IMR-90 (cell line): ENCODE data around the gene DNAH5. TPM values are rescaled to one million over a fixed set of nuclear protein-coding genes. Genes with fewer than 3 reads are reported as not detected.
A peak's percentile ranks its signal among the peaks of the same experiment; 100 is the strongest.

Source experiments
- ATAC-seq: fragments of 200-7000 bp; cut with Tn5 transposase; 2 replicates; pipeline ENCODE4 v1.9.1; 2020; ENCODE audit warnings: low read depth, mild to moderate bottlenecking, moderate library complexity
- BruUV-seq: library from RNA; stranded (reverse); fragments of 400-500 nt; replicated peaks from 2 replicates; lab custom pipeline; 2021; lab: Mats Ljungman, UMichigan
- CTCF ChIA-PET: fragments of 300-600 bp; formaldehyde crosslinking; extraction: SDS; loops from one replicate; lab custom pipeline; 2021; ENCODE audit warnings: antibody characterized with exemption; lab: Yijun Ruan, JAX
- POLR2A ChIA-PET: fragments of 300-600 bp; sonication (Branson Sonifier 250); formaldehyde crosslinking; loops from one replicate; lab custom pipeline; 2022; ENCODE audit warnings: antibody characterized with exemption; ENCODE audit not compliant: unreplicated experiment; lab: Charles Lee
- DNase-seq: peaks from one replicate; pipeline ENCODE4 v3.0.0; 2013
- H2AFZ ChIP-seq: replicated peaks from 2 replicates; pipeline ENCODE3; 2013; ENCODE audit warnings: low read length, mild to moderate bottlenecking; ENCODE audit not compliant: poor library complexity
- H2AK5ac ChIP-seq: 2 replicates; pipeline ENCODE4 v1.6.1; 2013; ENCODE audit warnings: low read depth, low read length, inconsistent platforms
- H2AK9ac ChIP-seq: replicated peaks from 2 replicates; pipeline ENCODE3; 2013; ENCODE audit warnings: mild to moderate bottlenecking, low read depth, low read length, moderate library complexity; ENCODE audit not compliant: poor library complexity
- H2BK120ac ChIP-seq: 2 replicates; pipeline ENCODE4 v1.6.1; 2013; ENCODE audit warnings: low read depth, low read length, inconsistent platforms
- H2BK15ac ChIP-seq: 3 replicates; pipeline ENCODE4 v1.6.1; 2013; ENCODE audit warnings: low read depth, low read length, inconsistent platforms
- H2BK20ac ChIP-seq: 2 replicates; pipeline ENCODE4 v1.6.1; 2013; ENCODE audit warnings: low read depth, mild to moderate bottlenecking, inconsistent platforms, low read length, moderate library complexity
- H2BK5ac ChIP-seq: 2 replicates; pipeline ENCODE4 v1.6.1; 2013; ENCODE audit warnings: mild to moderate bottlenecking, low read depth, low read length, inconsistent platforms; ENCODE audit not compliant: poor library complexity, severe bottlenecking
- H3K14ac ChIP-seq: replicated peaks from 2 replicates; pipeline ENCODE4 v1.6.1; 2013; ENCODE audit warnings: low read depth, low read length, inconsistent platforms
- H3K18ac ChIP-seq: 2 replicates; pipeline ENCODE4 v1.6.1; 2013; ENCODE audit warnings: low read depth, low read length, control low read depth
- H3K23ac ChIP-seq: 2 replicates; pipeline ENCODE4 v1.6.1; 2013; ENCODE audit warnings: low read depth, low read length, inconsistent platforms
- H3K27ac ChIP-seq: 2 replicates; pipeline ENCODE4 v1.5.1; 2013; ENCODE audit warnings: mild to moderate bottlenecking, control low read depth, low read length; ENCODE audit not compliant: insufficient read depth
- H3K27me3 ChIP-seq: 2 replicates; pipeline ENCODE4 v1.6.1; 2013; ENCODE audit warnings: low read length; ENCODE audit not compliant: control insufficient read depth, insufficient read depth
- H3K36me3 ChIP-seq: 2 replicates; pipeline ENCODE4 v1.6.1; 2013; ENCODE audit warnings: low read length, mixed read lengths; ENCODE audit not compliant: control insufficient read depth, insufficient read depth
- H3K4ac ChIP-seq: 2 replicates; pipeline ENCODE4 v1.6.1; 2013; ENCODE audit warnings: low read depth, low read length, inconsistent platforms
- H3K4me1 ChIP-seq: 2 replicates; pipeline ENCODE4 v1.6.1; 2013; ENCODE audit warnings: low read length, mixed read lengths; ENCODE audit not compliant: control insufficient read depth, insufficient read depth
- H3K4me2 ChIP-seq: 2 replicates; pipeline ENCODE4 v1.6.1; 2013; ENCODE audit warnings: low read depth, mild to moderate bottlenecking, control low read depth, low read length, moderate library complexity
- H3K4me3 ChIP-seq: 2 replicates; pipeline ENCODE4 v1.5.1; 2013; ENCODE audit warnings: low read depth, mild to moderate bottlenecking, control low read depth, low read length, moderate library complexity; ENCODE audit not compliant: insufficient read depth
- H3K56ac ChIP-seq: 2 replicates; pipeline ENCODE4 v1.6.1; 2013; ENCODE audit warnings: low read length, inconsistent platforms; ENCODE audit not compliant: insufficient read depth; ENCODE audit errors: extremely low read depth
- H3K79me1 ChIP-seq, 2 experiments: 2 replicates each; pipeline ENCODE4 v1.6.1; 2013; ENCODE audit warnings: low read length in 2 of 2, inconsistent platforms in 1 of 2, low read depth in 1 of 2
- H3K9ac ChIP-seq: 2 replicates; pipeline ENCODE4 v1.6.1; 2013; ENCODE audit warnings: low read depth, low read length, control low read depth
- H3K9me1 ChIP-seq: 2 replicates; pipeline ENCODE4 v1.6.1; 2013; ENCODE audit warnings: low read length, inconsistent platforms; ENCODE audit not compliant: insufficient read depth
- H3K9me3 ChIP-seq: 2 replicates; pipeline ENCODE4 v1.6.1; 2013; ENCODE audit warnings: low read length; ENCODE audit not compliant: control insufficient read depth, insufficient read depth
- H4K20me1 ChIP-seq: 2 replicates; pipeline ENCODE4 v1.6.1; 2013; ENCODE audit warnings: low read length, inconsistent platforms; ENCODE audit not compliant: insufficient read depth
- H4K5ac ChIP-seq: 2 replicates; pipeline ENCODE4 v1.6.1; 2013; ENCODE audit warnings: mild to moderate bottlenecking, low read depth, low read length, control low read depth
- H4K8ac ChIP-seq, 2 experiments: 2 replicates each; pipeline ENCODE4 v1.6.1; 2013; ENCODE audit warnings: low read depth in 2 of 2, low read length in 2 of 2, control low read depth in 1 of 2, inconsistent platforms in 1 of 2
- H4K91ac ChIP-seq: 2 replicates; pipeline ENCODE4 v1.6.1; 2013; ENCODE audit warnings: low read depth, low read length, inconsistent platforms; ENCODE audit not compliant: insufficient read depth
- BHLHE40 ChIP-seq: fragments of 150-350 bp; IDR thresholded peaks from 2 replicates; pipeline ENCODE4 v1.6.1; 2016; ENCODE audit warnings: mild to moderate bottlenecking, low read depth, low read length
- CEBPB ChIP-seq: IDR thresholded peaks from 2 replicates; pipeline ENCODE4 v1.6.1; 2012; ENCODE audit warnings: low read depth, low read length, improper control_type of control experiment
- CHD1 ChIP-seq: IDR thresholded peaks from 2 replicates; pipeline ENCODE4 v1.6.1; 2012; ENCODE audit warnings: low read depth, low read length, improper control_type of control experiment
- MAZ ChIP-seq: IDR thresholded peaks from 2 replicates; pipeline ENCODE4 v1.6.1; 2012; ENCODE audit warnings: low read depth, mild to moderate bottlenecking, low read length, improper control_type of control experiment, moderate library complexity, borderline replicate concordance
- MXI1 ChIP-seq: IDR thresholded peaks from 2 replicates; pipeline ENCODE4 v1.6.1; 2012; ENCODE audit warnings: low read depth, mild to moderate bottlenecking, low read length, moderate library complexity, borderline replicate concordance
- NFE2L2 ChIP-seq: fragments of 150-350 bp; IDR thresholded peaks from 2 replicates; pipeline ENCODE4 v1.6.1; 2016; ENCODE audit warnings: low read depth, mild to moderate bottlenecking, low read length
- RFX5 ChIP-seq: IDR thresholded peaks from 2 replicates; pipeline ENCODE4 v1.8.0; 2012; ENCODE audit warnings: low read depth, mild to moderate bottlenecking, low read length, moderate library complexity
- SMC3 ChIP-seq: fragments of 150-350 bp; IDR thresholded peaks from 2 replicates; pipeline ENCODE4 v1.6.1; 2016; ENCODE audit warnings: low read depth, mild to moderate bottlenecking, antibody characterized with exemption, low read length, moderate library complexity
- WGBS, 2 experiments: methylation state at CpG; one replicate each; pipeline versions ENCODE4 v1.1.5 to v1.1.7; 2013; ENCODE audit warnings: missing lambda C conversion rate in 2 of 2; ENCODE audit not compliant: insufficient read length in 1 of 2; ENCODE audit errors: extremely low coverage in 2 of 2; 5-methylcytosine and 5-hydroxymethylcytosine counted together
- dilution Hi-C: fragments of 300-500 bp; cut with HindIII; formaldehyde crosslinking; loops from one replicate; pipeline ENCODE4 v1.14.3; 2018; ENCODE audit warnings: low sequenced_read_pairs; ENCODE audit not compliant: unreplicated experiment
- in situ Hi-C: fragments of 300-500 bp; cut with MboI; formaldehyde crosslinking; loops from 3 replicates; pipeline ENCODE4 v1.14.3; 2019; ENCODE audit warnings: low sequenced_read_pairs, inconsistent platforms, mixed read lengths
- intact Hi-C: fragments of 100-400 bp; cut with micrococcal nuclease; formaldehyde crosslinking; loops from 2 replicates; pipeline ENCODE4 v1.10.0; 2022
- polyA plus RNA-seq, 3 experiments: library from polyadenylated mRNA; depleted of rRNA; stranded (reverse); fragments of >200 nt; gene quantifications; 2 replicates each; pipeline ENCODE4 v1.2.3, GENCODE V29; 2012; ENCODE audit warnings: low replicate concordance in 1 of 3
- total RNA-seq: library from RNA; depleted of rRNA; stranded (reverse); fragments of >200 nt; gene quantifications from 2 replicates; pipeline ENCODE4 v1.2.3, GENCODE V29; 2012
- TF ChIP-seq, protein P1 (sequence below): fragments of 150-350 bp; IDR thresholded peaks from 2 replicates; pipeline ENCODE4 v1.6.1; 2017; ENCODE audit warnings: mild to moderate bottlenecking, antibody characterized with exemption, low read length, low read depth
- TF ChIP-seq, protein P2 (sequence below): fragments of 150-350 bp; IDR thresholded peaks from 2 replicates; pipeline ENCODE4 v1.6.1; 2016; ENCODE audit warnings: low read depth, mild to moderate bottlenecking, low read length, moderate library complexity, borderline replicate concordance

The DNAH5 gene
- total and polyA plus RNA-seq, 2 of the 4 experiments (the other 2 are of a cell fraction), result 1.9 to 4.3 TPM

DNA sequence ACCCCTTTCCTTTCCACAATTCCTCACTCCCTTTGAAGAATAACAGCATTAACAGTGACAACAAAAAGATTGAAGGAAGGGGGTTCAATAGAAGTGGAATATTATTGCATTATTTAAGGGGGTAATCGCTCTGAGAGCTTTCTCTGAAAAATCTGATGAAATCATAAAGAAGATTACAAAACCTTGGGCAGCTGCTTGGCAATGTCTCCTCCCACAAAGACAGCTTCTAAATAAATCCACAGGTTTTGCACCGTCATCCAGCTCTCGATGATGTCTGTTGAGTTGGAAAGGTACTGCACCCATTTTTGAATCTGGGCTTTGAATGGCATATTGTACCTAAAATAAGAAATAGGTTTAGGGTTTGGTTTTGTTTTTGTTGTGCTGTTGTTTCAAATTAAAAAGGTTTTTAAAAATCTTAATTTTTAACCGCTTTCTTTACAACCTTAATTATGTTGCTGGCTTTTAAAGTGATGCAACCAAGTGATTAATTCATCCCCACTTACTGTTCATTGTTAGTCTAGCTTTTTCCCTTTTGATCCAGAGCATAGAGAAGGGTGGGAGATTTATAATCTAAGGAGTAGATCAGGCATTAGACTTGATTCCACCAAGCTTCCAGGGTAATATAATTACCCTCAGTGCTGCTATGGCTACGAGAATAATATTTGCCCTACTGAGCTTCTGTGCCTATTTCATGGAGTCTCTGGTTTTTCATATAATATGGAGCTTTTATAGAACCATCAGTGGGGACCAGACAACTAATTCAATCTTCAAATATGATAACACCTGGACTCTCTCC is 85.0 kb downstream of the DNAH5 start:
- peak; percentile 3 for DNase-seq
- dilution Hi-C loops, result no loop called here

More for the DNA sequence above, 85.0 kb downstream of the DNAH5 start:
- no peak overlapping the region for H3K56ac ChIP-seq
- in situ Hi-C loops, result no loop called here
- no TSS peak for BruUV-seq
- no peak overlapping the region for H4K8ac ChIP-seq
- ChIA-PET POLR2A (no interaction called here), CTCF (no interaction called here)
- no peak overlapping the region for H2BK5ac ChIP-seq
- H2AFZ ChIP-seq, result no peak overlapping the region
- H2AK5ac ChIP-seq, result no peak overlapping the region
- H3K14ac ChIP-seq, result no peak overlapping the region
- H2BK120ac ChIP-seq, result no peak overlapping the region
- no peak overlapping the region for H2BK15ac ChIP-seq
- H3K27me3 ChIP-seq, result no peaks in the 10 kb centered on the region
- H4K91ac ChIP-seq, result no peak overlapping the region
- no peaks in the 10 kb centered on the region for H4K20me1 ChIP-seq
- H3K4ac ChIP-seq, result no peak overlapping the region
- peaks cover 18% of the 10 kb centered on the region for H3K36me3 ChIP-seq
- no peak overlapping the region for H2BK20ac ChIP-seq
- H3K9me1 ChIP-seq, result no peaks in the 10 kb centered on the region
- no peak overlapping the region for H3K4me3 ChIP-seq
- H3K23ac ChIP-seq, result no peak overlapping the region
- no peak overlapping the region; the same call in 1 of the 2 replicates for H3K18ac ChIP-seq
- H3K9me3 ChIP-seq, result no peaks in the 10 kb centered on the region
- WGBS, 2 experiments, result no CpG with 5 or more reads among the region's 5 CpGs
- no peak for TF ChIP-seq CHD1
- no peak for TF ChIP-seq RFX5
- TF ChIP-seq, protein P1, sequence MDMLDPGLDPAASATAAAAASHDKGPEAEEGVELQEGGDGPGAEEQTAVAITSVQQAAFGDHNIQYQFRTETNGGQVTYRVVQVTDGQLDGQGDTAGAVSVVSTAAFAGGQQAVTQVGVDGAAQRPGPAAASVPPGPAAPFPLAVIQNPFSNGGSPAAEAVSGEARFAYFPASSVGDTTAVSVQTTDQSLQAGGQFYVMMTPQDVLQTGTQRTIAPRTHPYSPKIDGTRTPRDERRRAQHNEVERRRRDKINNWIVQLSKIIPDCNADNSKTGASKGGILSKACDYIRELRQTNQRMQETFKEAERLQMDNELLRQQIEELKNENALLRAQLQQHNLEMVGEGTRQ, result no peak
- TF ChIP-seq SMC3, result no peak
- no peak for TF ChIP-seq BHLHE40
- no peak for TF ChIP-seq CEBPB
- TF ChIP-seq MXI1, result no peak
- no peak for TF ChIP-seq NFE2L2
- TF ChIP-seq, protein P2, sequence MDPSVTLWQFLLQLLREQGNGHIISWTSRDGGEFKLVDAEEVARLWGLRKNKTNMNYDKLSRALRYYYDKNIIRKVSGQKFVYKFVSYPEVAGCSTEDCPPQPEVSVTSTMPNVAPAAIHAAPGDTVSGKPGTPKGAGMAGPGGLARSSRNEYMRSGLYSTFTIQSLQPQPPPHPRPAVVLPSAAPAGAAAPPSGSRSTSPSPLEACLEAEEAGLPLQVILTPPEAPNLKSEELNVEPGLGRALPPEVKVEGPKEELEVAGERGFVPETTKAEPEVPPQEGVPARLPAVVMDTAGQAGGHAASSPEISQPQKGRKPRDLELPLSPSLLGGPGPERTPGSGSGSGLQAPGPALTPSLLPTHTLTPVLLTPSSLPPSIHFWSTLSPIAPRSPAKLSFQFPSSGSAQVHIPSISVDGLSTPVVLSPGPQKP, result no peak
- no peak for TF ChIP-seq MAZ
- peak; percentile 14; the same call in 1 of the 2 replicates for ATAC-seq
- no peaks in the 10 kb centered on the region for H3K4me1 ChIP-seq
- no peak overlapping the region for H4K5ac ChIP-seq
- H3K9ac ChIP-seq, result no peak overlapping the region
- intact Hi-C loops, result no loop called here
- H3K27ac ChIP-seq, result no peak overlapping the region
- H3K79me1 ChIP-seq, result no peaks in the 10 kb centered on the region
- no peak overlapping the region for H3K4me2 ChIP-seq
- H2AK9ac ChIP-seq, result no peak overlapping the region
